SK-N-SH treated with all-trans-retinoic acid at 6 μM for 48 hours (cell line): ENCODE results near the gene ADGRE2.
"Not testable (repeated sequence)": the region's sequence is repeated elsewhere in the genome, so short reads cannot be mapped to it uniquely, and the experiment has no call there.

Experiments
- ATAC-seq: fragments of 200-7000 bp; cut with Tn5 transposase; 3 replicates; pipeline ENCODE4 v1.9.1; 2020; ENCODE audit warnings: mild to moderate bottlenecking, moderate library complexity
- ARNTL ChIP-seq: fragments of 450-650 bp; formaldehyde crosslinking; IDR thresholded peaks from 2 replicates; pipeline ENCODE4 v1.5.0; 2020; ENCODE audit warnings: low read depth, mild to moderate bottlenecking, moderate library complexity, borderline replicate concordance
- BACH2 ChIP-seq: fragments of 250-450 bp; sonication (Bioruptor Pico); IDR thresholded peaks from 2 replicates; pipeline ENCODE4 v1.9.0; 2021; ENCODE audit warnings: mild to moderate bottlenecking, borderline replicate concordance
- CSDC2 ChIP-seq: fragments of 250-450 bp; sonication (Bioruptor Pico); IDR thresholded peaks from 2 replicates; pipeline ENCODE4 v1.5.0; 2020; ENCODE audit warnings: mild to moderate bottlenecking, moderate library complexity
- ESRRG ChIP-seq: fragments of 250-450 bp; sonication (Bioruptor Pico); IDR thresholded peaks from 2 replicates; pipeline ENCODE4 v1.6.1; 2021; ENCODE audit warnings: mild to moderate bottlenecking
- GLIS3 ChIP-seq: fragments of 250-450 bp; sonication (Bioruptor Pico); IDR thresholded peaks from 2 replicates; pipeline ENCODE4 v1.5.0; 2020; ENCODE audit warnings: mild to moderate bottlenecking, moderate library complexity
- ISL1 ChIP-seq: fragments of 250-450 bp; sonication (Bioruptor Pico); IDR thresholded peaks from 2 replicates; pipeline ENCODE4 v2.1.2; 2022; ENCODE audit warnings: mild to moderate bottlenecking, moderate library complexity
- OSR1 ChIP-seq: fragments of 250-450 bp; sonication (Bioruptor Pico); IDR thresholded peaks from 2 replicates; pipeline ENCODE4 v1.8.0; 2022; ENCODE audit warnings: moderate library complexity, mild to moderate bottlenecking, inconsistent platforms
- PPARA ChIP-seq: fragments of 250-450 bp; sonication (Bioruptor Pico); IDR thresholded peaks from 2 replicates; pipeline ENCODE4 v1.5.0; 2020; ENCODE audit warnings: mild to moderate bottlenecking, borderline replicate concordance
- RARB ChIP-seq: fragments of 250-450 bp; sonication (Bioruptor Pico); IDR thresholded peaks from 2 replicates; pipeline ENCODE4 v1.8.0; 2021; ENCODE audit warnings: mild to moderate bottlenecking, moderate library complexity
- SNAI2 ChIP-seq: fragments of 250-450 bp; sonication (Bioruptor Pico); IDR thresholded peaks from 2 replicates; pipeline ENCODE4 v1.5.0; 2020; ENCODE audit warnings: mild to moderate bottlenecking, moderate library complexity
- TCF4 ChIP-seq: fragments of 250-450 bp; sonication (Bioruptor Pico); IDR thresholded peaks from 2 replicates; pipeline ENCODE4 v1.8.0; 2021; ENCODE audit warnings: mild to moderate bottlenecking, moderate library complexity, borderline replicate concordance
- TOX ChIP-seq: fragments of 250-450 bp; sonication (Bioruptor Pico); IDR thresholded peaks from 2 replicates; pipeline ENCODE4 v1.8.0; 2021; ENCODE audit warnings: mild to moderate bottlenecking, moderate library complexity, borderline replicate concordance
- ZC3H10 ChIP-seq: fragments of 250-450 bp; sonication (Bioruptor Pico); IDR thresholded peaks from 2 replicates; pipeline ENCODE4 v1.5.1; 2021; ENCODE audit warnings: mild to moderate bottlenecking, moderate library complexity
- ZFP3 ChIP-seq: fragments of 250-450 bp; sonication (Bioruptor Pico); IDR thresholded peaks from 2 replicates; pipeline ENCODE4 v1.5.0; 2020; ENCODE audit warnings: mild to moderate bottlenecking, moderate library complexity
- ZFP30 ChIP-seq: fragments of 450-650 bp; formaldehyde crosslinking; IDR thresholded peaks from 2 replicates; pipeline ENCODE4 v1.5.0; 2022; ENCODE audit warnings: mild to moderate bottlenecking, moderate library complexity
- ZNF565 ChIP-seq: fragments of 450-650 bp; formaldehyde crosslinking; conservative IDR thresholded peaks from 2 replicates; pipeline ENCODE4 v1.5.0; 2020; ENCODE audit warnings: low read depth, mild to moderate bottlenecking, moderate library complexity
- ZNF70 ChIP-seq: fragments of 450-650 bp; formaldehyde crosslinking; IDR thresholded peaks from 2 replicates; pipeline ENCODE4 v1.5.0; 2020; ENCODE audit warnings: mild to moderate bottlenecking, moderate library complexity
- ZNF8 ChIP-seq: fragments of 450-650 bp; formaldehyde crosslinking; IDR thresholded peaks from 2 replicates; pipeline ENCODE4 v1.5.0; 2020; ENCODE audit warnings: mild to moderate bottlenecking, moderate library complexity
- TF ChIP-seq, protein P1 (sequence below): fragments of 250-450 bp; sonication (Bioruptor Pico); IDR thresholded peaks from 2 replicates; pipeline ENCODE4 v1.8.0; 2021; ENCODE audit warnings: low read depth, mild to moderate bottlenecking, moderate library complexity, borderline replicate concordance
- TF ChIP-seq, protein P2 (sequence below): fragments of 250-450 bp; sonication (Bioruptor Pico); IDR thresholded peaks from 2 replicates; pipeline ENCODE4 v1.5.1; 2021; ENCODE audit warnings: mild to moderate bottlenecking, moderate library complexity
- TF ChIP-seq, protein P3 (sequence below): fragments of 250-450 bp; sonication (Bioruptor Pico); IDR thresholded peaks from 2 replicates; pipeline ENCODE4 v1.8.0; 2020; ENCODE audit warnings: mild to moderate bottlenecking, moderate library complexity, borderline replicate concordance
- TF ChIP-seq, protein P4 (sequence below): fragments of 250-450 bp; sonication (Bioruptor Pico); IDR thresholded peaks from 2 replicates; pipeline ENCODE4 v1.5.1; 2020; ENCODE audit warnings: low read depth, mild to moderate bottlenecking, moderate library complexity

ADGRE2 gene

DNA sequence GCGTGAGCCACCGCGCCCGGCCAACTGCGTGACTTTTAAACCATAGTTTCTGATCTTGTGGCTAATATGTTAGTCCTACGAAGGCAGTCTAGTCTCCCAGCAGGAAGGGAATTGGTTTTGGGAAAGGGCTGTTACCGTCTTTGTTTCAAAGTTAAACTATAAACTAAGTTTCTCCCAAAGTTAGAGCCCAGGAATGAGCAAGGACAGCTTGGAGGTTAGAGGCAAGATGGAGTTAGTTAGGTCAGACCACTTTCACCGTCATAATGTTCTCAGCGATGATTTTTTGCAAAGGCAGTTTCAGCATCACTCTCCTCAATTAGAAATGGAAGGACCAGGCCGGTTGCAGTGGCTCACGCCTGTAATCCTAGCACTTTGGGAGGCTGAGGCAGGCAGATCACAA lies 17.7 kb upstream of the ADGRE2 start (continued):
- TF ChIP-seq, protein P1, sequence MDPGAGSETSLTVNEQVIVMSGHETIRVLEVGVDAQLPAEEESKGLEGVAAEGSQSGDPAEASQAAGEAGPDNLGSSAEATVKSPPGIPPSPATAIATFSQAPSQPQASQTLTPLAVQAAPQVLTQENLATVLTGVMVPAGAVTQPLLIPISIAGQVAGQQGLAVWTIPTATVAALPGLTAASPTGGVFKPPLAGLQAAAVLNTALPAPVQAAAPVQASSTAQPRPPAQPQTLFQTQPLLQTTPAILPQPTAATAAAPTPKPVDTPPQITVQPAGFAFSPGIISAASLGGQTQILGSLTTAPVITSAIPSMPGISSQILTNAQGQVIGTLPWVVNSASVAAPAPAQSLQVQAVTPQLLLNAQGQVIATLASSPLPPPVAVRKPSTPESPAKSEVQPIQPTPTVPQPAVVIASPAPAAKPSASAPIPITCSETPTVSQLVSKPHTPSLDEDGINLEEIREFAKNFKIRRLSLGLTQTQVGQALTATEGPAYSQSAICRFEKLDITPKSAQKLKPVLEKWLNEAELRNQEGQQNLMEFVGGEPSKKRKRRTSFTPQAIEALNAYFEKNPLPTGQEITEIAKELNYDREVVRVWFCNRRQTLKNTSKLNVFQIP (CRISPR knock-in tag): no peak
- TF ChIP-seq ZFP3 (CRISPR knock-in tag): no peak
- TF ChIP-seq GLIS3: no peak
- TF ChIP-seq ESRRG (CRISPR knock-in tag): no peak
- TF ChIP-seq, protein P2, sequence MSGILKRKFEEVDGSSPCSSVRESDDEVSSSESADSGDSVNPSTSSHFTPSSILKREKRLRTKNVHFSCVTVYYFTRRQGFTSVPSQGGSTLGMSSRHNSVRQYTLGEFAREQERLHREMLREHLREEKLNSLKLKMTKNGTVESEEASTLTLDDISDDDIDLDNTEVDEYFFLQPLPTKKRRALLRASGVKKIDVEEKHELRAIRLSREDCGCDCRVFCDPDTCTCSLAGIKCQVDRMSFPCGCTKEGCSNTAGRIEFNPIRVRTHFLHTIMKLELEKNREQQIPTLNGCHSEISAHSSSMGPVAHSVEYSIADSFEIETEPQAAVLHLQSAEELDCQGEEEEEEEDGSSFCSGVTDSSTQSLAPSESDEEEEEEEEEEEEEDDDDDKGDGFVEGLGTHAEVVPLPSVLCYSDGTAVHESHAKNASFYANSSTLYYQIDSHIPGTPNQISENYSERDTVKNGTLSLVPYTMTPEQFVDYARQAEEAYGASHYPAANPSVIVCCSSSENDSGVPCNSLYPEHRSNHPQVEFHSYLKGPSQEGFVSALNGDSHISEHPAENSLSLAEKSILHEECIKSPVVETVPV: no peak
- TF ChIP-seq RARB (CRISPR knock-in tag): no peak
- TF ChIP-seq ARNTL (CRISPR knock-in tag): no peak
- TF ChIP-seq, protein P3, sequence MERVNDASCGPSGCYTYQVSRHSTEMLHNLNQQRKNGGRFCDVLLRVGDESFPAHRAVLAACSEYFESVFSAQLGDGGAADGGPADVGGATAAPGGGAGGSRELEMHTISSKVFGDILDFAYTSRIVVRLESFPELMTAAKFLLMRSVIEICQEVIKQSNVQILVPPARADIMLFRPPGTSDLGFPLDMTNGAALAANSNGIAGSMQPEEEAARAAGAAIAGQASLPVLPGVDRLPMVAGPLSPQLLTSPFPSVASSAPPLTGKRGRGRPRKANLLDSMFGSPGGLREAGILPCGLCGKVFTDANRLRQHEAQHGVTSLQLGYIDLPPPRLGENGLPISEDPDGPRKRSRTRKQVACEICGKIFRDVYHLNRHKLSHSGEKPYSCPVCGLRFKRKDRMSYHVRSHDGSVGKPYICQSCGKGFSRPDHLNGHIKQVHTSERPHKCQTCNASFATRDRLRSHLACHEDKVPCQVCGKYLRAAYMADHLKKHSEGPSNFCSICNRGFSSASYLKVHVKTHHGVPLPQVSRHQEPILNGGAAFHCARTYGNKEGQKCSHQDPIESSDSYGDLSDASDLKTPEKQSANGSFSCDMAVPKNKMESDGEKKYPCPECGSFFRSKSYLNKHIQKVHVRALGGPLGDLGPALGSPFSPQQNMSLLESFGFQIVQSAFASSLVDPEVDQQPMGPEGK (CRISPR knock-in tag): no peak
- TF ChIP-seq TCF4 (CRISPR knock-in tag): no peak
- TF ChIP-seq CSDC2 (CRISPR knock-in tag): no peak

DNA sequence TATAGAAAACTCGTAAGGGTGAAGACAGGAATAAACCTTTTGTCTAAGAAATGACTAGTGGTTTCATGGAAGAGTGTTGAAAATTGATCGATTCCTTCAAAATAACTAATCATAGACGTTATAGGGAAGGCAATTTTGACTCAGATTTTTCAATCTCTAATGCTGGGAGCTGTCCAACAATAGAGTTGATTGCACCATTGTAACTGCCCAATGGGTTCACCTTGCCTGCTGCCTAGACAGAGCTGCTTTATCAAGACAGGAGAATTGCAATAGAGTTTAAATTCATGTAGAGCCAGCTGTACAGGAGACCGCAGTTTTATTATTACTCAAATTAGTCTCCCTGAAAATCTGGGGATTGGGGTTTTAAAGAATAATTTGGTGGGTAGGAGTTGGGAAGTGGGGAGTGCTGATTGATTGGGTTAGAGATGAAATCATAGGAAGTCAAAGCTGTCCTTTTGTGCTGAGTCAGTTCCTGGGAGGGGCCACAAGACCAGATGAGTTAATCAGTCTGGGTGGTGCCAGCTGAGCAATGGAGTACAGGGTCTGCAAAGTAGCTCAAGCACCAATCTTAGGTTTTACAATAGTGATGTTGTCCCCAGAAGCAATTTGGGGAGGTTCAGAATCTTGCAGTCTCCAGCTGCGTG lies 16.8 kb upstream of the ADGRE2 start:
- ATAC-seq: no peak
- TF ChIP-seq CSDC2 (CRISPR knock-in tag) (no peak), ARNTL (CRISPR knock-in tag) (no peak)
- TF ChIP-seq, protein P3 (CRISPR knock-in tag): no peak
- TF ChIP-seq, protein P4, sequence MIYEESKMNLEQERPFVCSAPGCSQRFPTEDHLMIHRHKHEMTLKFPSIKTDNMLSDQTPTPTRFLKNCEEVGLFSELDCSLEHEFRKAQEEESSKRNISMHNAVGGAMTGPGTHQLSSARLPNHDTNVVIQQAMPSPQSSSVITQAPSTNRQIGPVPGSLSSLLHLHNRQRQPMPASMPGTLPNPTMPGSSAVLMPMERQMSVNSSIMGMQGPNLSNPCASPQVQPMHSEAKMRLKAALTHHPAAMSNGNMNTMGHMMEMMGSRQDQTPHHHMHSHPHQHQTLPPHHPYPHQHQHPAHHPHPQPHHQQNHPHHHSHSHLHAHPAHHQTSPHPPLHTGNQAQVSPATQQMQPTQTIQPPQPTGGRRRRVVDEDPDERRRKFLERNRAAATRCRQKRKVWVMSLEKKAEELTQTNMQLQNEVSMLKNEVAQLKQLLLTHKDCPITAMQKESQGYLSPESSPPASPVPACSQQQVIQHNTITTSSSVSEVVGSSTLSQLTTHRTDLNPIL: no peak

DNA sequence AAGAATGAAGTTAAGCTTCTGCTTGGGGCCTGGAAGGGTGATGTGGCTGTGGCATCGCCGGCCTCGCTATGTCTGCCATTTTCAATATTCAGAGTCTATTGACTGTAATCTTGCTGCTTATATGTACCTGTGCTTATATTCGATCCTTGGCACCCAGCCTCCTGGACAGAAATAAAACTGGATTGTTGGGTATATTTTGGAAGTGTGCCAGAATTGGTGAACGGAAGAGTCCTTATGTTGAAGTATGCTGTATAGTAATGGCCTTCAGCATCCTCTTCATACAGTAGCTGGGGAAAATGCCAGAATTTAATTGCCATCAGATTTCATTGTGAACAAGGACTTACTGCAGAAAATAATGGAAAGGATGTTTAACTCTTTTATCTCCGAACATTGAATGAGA lies 13.9 kb upstream of the ADGRE2 start:
- ATAC-seq: not testable (repeated sequence)

DNA sequence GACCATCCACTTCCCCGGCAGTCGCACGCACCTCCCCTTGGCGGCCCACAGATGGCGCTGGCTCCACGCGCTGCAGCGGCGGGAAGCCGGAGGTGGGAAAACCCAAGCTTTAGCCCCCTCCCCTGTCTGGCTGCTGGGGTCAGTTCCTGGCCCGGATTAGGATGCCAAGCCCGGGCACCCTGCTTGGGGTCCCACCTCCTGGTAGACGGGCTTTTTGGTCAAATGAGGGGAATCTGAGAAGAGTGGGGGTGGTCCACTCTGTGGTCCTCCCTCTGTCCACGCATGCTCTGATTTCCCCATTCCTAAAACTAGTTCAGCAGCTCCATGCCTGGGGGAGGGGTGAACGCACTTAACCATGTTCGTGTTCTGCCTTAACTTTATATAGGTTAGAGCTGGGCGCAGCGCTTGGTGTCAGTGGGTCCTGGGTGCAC lies 8.1 kb upstream of the ADGRE2 start:
- peak; percentile 58; the same call in 2 of the 3 replicates for ATAC-seq
- no peak for TF ChIP-seq ISL1
- TF ChIP-seq ZNF70 (CRISPR knock-in tag): no peak
- no peak for TF ChIP-seq TOX (CRISPR knock-in tag)
- TF ChIP-seq ZFP30 (CRISPR knock-in tag): no peak
- TF ChIP-seq, protein P1 (CRISPR knock-in tag): no peak
- TF ChIP-seq ZNF8 (CRISPR knock-in tag): no peak
- no peak for TF ChIP-seq BACH2 (CRISPR knock-in tag)
- TF ChIP-seq ARNTL (CRISPR knock-in tag): no peak
- no peak for TF ChIP-seq OSR1 (CRISPR knock-in tag)
- TF ChIP-seq ZNF565 (CRISPR knock-in tag): no peak
- no peak for TF ChIP-seq SNAI2
- TF ChIP-seq ZFP3 (CRISPR knock-in tag): no peak
- no peak for TF ChIP-seq GLIS3
- no peak for TF ChIP-seq ZC3H10 (CRISPR knock-in tag)
- no peak for TF ChIP-seq RARB (CRISPR knock-in tag)
- TF ChIP-seq PPARA (CRISPR knock-in tag): no peak
- TF ChIP-seq, protein P2: no peak
- TF ChIP-seq, all 23 proteins: peak for 0

DNA sequence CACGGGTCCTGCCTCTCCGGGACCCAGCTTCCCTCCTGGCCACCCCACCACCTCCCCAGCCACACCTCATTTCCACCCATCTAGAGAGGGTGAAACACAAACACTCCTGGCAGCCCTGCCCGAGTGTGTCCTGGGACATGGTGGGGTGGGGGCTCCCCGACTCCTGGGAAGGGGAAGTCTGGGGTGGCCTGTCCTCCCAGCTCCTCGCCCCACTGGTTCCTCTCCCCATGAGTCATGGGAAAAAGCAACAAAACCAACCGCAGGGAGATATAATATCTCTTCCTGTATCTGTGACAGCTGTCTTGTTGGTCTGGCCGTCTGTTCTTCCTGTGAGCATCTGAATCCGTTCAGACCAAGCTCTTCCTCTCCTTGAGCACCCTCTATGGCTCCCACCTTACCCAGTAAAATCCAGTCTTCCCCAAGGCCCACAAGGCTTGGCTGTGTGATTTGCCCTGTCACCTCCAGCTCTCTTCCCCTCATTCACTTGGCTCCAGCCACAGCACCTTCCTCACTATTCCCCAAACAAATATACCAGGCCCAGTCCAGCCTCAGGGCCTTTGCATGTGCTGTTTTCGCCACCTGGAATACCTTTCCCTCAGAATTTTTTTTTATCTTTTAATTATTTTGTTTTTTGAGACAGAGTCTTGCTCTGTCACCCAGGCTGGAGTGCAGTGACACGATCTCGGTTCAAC lies 6.9 kb upstream of the ADGRE2 start:
- ATAC-seq: not testable (repeated sequence)

DNA sequence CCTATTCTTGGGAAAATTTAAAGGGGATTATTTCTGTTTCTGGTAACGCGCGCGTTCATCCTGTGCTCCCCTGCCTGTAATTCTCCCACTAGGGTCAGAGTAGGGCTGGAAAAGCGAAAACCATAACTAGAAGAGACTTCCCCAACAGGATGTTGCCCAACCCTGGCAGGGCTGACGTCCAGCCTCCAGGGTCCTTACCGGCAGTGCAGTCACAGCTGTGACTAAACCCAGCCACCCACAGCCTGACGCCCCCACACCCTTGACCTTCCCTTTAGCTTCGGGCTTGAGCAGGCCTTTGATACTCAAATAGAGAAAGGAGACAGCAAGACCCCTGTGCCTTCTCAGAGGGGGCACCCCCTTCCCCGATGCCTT lies 6.4 kb upstream of the ADGRE2 start:
- not testable (repeated sequence) for ATAC-seq
